Measurements from ENCODE around the gene PIP4K2C.
"Not testable (repeated sequence)": the region's sequence is repeated elsewhere in the genome, so short reads cannot be mapped to it uniquely, and the experiment has no call there.

Gene PIP4K2C

GRCh38 chr12:57560516-57560915, 30.5 kb upstream of the PIP4K2C start:
- no peak for DNase-seq

GRCh38 chr12:57561117-57561516, 29.9 kb upstream of the PIP4K2C start:
- not testable (repeated sequence) for DNase-seq

GRCh38 chr12:57563358-57563757, 27.6 kb upstream of the PIP4K2C start:
- DNase-seq, result no peak

GRCh38 chr12:57564178-57564740, 26.7 kb upstream of the PIP4K2C start:
- no peak for DNase-seq

- no peak for DNase-seq
Measured at GRCh38 chr12:57568838-57569237, 22.2 kb upstream of the PIP4K2C start.

- no peak for DNase-seq
Measured at GRCh38 chr12:57569858-57570257, 21.1 kb upstream of the PIP4K2C start.

GRCh38 chr12:57570438-57570837, 20.6 kb upstream of the PIP4K2C start:
- DNase-seq, result not testable (repeated sequence)

- no peak for DNase-seq
Measured at GRCh38 chr12:57571926-57572762, 18.8 kb upstream of the PIP4K2C start.

GRCh38 chr12:57574795-57575194, 16.2 kb upstream of the PIP4K2C start:
- DNase-seq, result no peak

- DNase-seq, result no peak
Measured at GRCh38 chr12:57575771-57576612, 15.0 kb upstream of the PIP4K2C start.

GRCh38 chr12:57576613-57577160, 14.3 kb upstream of the PIP4K2C start:
- no peak for DNase-seq

- DNase-seq, result no peak
Measured at GRCh38 chr12:57577981-57578758, 12.8 kb upstream of the PIP4K2C start.

GRCh38 chr12:57579011-57579410, 12.0 kb upstream of the PIP4K2C start:
- DNase-seq, result no peak

GRCh38 chr12:57579677-57580465, 11.1 kb upstream of the PIP4K2C start:
- DNase-seq, result no peak

- no peak for DNase-seq
Measured at GRCh38 chr12:57580466-57580795, 10.6 kb upstream of the PIP4K2C start.

GRCh38 chr12:57581802-57582201, 9.2 kb upstream of the PIP4K2C start:
- DNase-seq, result no peak

- DNase-seq, result no peak
Measured at GRCh38 chr12:57582440-57582839, 8.6 kb upstream of the PIP4K2C start.

GRCh38 chr12:57583008-57583831, 7.8 kb upstream of the PIP4K2C start:
- DNase-seq, result peak; percentile 77

GRCh38 chr12:57584050-57584449, 6.9 kb upstream of the PIP4K2C start:
- DNase-seq, result no peak

GRCh38 chr12:57584690-57585089, 6.3 kb upstream of the PIP4K2C start:
- DNase-seq, result no peak

GRCh38 chr12:57585156-57585555, 5.8 kb upstream of the PIP4K2C start:
- DNase-seq, result no peak

Measured in CD4-positive, alpha-beta T cell treated with Interleukin-15 for 1 hour (primary cell).